DOHH2 (cell line): ENCODE measurements around the gene SPESP1.

Experiments used
- EZH2phosphoT487 ChIP-seq: fragments of 200-600 bp; sonication (generic); IDR thresholded peaks from 2 replicates; pipeline ENCODE4 v1.6.1; 2017; ENCODE audit warnings: borderline replicate concordance, mild to moderate bottlenecking, antibody characterized with exemption, low read length, moderate library complexity, mixed read lengths
- TF ChIP-seq, protein P1 (sequence below): fragments of 200-600 bp; sonication (generic); IDR thresholded peaks from one replicate; pipeline ENCODE4 v1.5.1; 2014; ENCODE audit warnings: antibody characterized with exemption, mild to moderate bottlenecking, low read depth, low read length; ENCODE audit not compliant: poor library complexity, severe bottlenecking

DNA sequence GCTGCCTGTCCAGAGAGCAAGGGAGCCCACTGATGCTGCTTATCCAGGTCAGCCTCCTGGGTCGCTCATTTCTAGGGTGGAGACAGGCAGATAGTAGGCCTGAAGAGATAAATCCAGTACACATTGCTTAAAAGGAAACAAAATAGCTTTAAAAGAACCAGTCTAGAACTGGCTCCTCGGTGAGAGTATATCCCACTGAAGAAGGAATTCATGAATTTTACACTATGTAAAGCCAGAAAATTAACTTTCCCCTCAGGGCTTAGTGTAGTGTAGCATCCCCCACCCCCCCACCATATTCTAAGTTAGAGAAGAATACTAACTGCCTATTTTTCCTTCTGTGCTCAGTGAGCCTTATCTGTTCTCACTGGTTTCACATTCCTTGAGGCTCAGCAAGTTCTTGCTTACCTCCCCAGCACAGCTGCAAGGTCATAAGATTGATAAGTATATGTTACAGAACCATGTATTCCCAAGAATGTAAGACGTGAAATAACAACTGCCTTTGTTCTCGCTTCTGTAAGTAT is 53.7 kb downstream of the SPESP1 start:
- TF ChIP-seq, protein P1, sequence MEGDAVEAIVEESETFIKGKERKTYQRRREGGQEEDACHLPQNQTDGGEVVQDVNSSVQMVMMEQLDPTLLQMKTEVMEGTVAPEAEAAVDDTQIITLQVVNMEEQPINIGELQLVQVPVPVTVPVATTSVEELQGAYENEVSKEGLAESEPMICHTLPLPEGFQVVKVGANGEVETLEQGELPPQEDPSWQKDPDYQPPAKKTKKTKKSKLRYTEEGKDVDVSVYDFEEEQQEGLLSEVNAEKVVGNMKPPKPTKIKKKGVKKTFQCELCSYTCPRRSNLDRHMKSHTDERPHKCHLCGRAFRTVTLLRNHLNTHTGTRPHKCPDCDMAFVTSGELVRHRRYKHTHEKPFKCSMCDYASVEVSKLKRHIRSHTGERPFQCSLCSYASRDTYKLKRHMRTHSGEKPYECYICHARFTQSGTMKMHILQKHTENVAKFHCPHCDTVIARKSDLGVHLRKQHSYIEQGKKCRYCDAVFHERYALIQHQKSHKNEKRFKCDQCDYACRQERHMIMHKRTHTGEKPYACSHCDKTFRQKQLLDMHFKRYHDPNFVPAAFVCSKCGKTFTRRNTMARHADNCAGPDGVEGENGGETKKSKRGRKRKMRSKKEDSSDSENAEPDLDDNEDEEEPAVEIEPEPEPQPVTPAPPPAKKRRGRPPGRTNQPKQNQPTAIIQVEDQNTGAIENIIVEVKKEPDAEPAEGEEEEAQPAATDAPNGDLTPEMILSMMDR: no peak
- TF ChIP-seq EZH2phosphoT487: no peak
